Neuronal stem cell (in vitro differentiated cells): Measurements from ENCODE around the gene WWTR1.

Experiments
- DNase-seq: peaks from one replicate; pipeline ENCODE4 v3.0.0-alpha.2; 2013; ENCODE audit warnings: low spot score
- H2AFZ ChIP-seq: one replicate; pipeline ENCODE4 v1.6.1; 2013; ENCODE audit warnings: mild to moderate bottlenecking, low read length, inconsistent platforms
- H2AK5ac ChIP-seq: 2 replicates; pipeline ENCODE4 v1.6.1; 2013; ENCODE audit warnings: low read depth, mild to moderate bottlenecking, inconsistent platforms, low read length, moderate library complexity, mixed read lengths
- H2BK120ac ChIP-seq: 2 replicates; pipeline ENCODE4 v1.6.1; 2013; ENCODE audit warnings: low read depth, mild to moderate bottlenecking, inconsistent platforms, low read length, moderate library complexity, mixed read lengths
- H2BK12ac ChIP-seq: one replicate; pipeline ENCODE4 v1.6.1; 2013; ENCODE audit warnings: low read length, inconsistent platforms
- H2BK15ac ChIP-seq: 2 replicates; pipeline ENCODE4 v1.6.1; 2013; ENCODE audit warnings: mild to moderate bottlenecking, low read length, inconsistent platforms, mixed read lengths
- H2BK5ac ChIP-seq: one replicate; pipeline ENCODE4 v1.6.1; 2013; ENCODE audit warnings: inconsistent platforms, mild to moderate bottlenecking, low read length, moderate library complexity
- H3K14ac ChIP-seq: one replicate; pipeline ENCODE4 v1.6.1; 2013; ENCODE audit warnings: low read length, inconsistent platforms
- H3K18ac ChIP-seq: 2 replicates; pipeline ENCODE4 v1.6.1; 2013; ENCODE audit warnings: low read length, inconsistent platforms
- H3K23ac ChIP-seq: 2 replicates; pipeline ENCODE4 v1.6.1; 2013; ENCODE audit warnings: low read depth, mild to moderate bottlenecking, mixed read lengths, low read length, inconsistent platforms; ENCODE audit not compliant: poor library complexity
- H3K27ac ChIP-seq: replicated peaks from 3 replicates; pipeline ENCODE4 v1.5.1; 2013; ENCODE audit warnings: low read length, inconsistent platforms
- H3K27me3 ChIP-seq, 3 experiments: 2 replicates each; pipeline ENCODE4 v1.6.1; 2013; ENCODE audit warnings: low read length in 3 of 3, mild to moderate bottlenecking in 2 of 3, inconsistent platforms in 1 of 3, low read depth in 1 of 3, mixed read lengths in 1 of 3, moderate library complexity in 1 of 3; ENCODE audit not compliant: control insufficient read depth in 3 of 3, insufficient read depth in 3 of 3
- H3K36me3 ChIP-seq, 2 donors: replicated peaks in 1 of 2; 2 replicates each; pipeline ENCODE4 v1.6.1; 2013; ENCODE audit warnings: low read length in 2 of 2; ENCODE audit not compliant: control insufficient read depth in 2 of 2, insufficient read depth in 2 of 2
- H3K4ac ChIP-seq: 2 replicates; pipeline ENCODE4 v1.6.1; 2013; ENCODE audit warnings: inconsistent platforms, mild to moderate bottlenecking, low read length, moderate library complexity
- H3K4me1 ChIP-seq, 2 donors: 1 replicate in 1 of 2; 2 replicates in 1 of 2; pipeline ENCODE4 v1.6.1; 2013; ENCODE audit warnings: low read length in 2 of 2, low read depth in 1 of 2; ENCODE audit not compliant: control insufficient read depth in 2 of 2, insufficient read depth in 1 of 2
- H3K4me2 ChIP-seq: one replicate; pipeline ENCODE4 v1.6.1; 2013; ENCODE audit warnings: mild to moderate bottlenecking, low read length, inconsistent platforms; ENCODE audit not compliant: insufficient read depth, poor library complexity, severe bottlenecking
- H3K4me3 ChIP-seq, 2 donors: 2 replicates each; pipeline ENCODE4 v1.5.1; 2013; ENCODE audit warnings: low read length in 2 of 2, mild to moderate bottlenecking in 2 of 2, inconsistent platforms in 1 of 2, moderate library complexity in 1 of 2
- H3K79me1 ChIP-seq: one replicate; pipeline ENCODE4 v1.6.1; 2013; ENCODE audit warnings: low read depth, mild to moderate bottlenecking, inconsistent platforms, low read length, moderate library complexity
- H3K9ac ChIP-seq: one replicate; pipeline ENCODE4 v1.6.1; 2013; ENCODE audit warnings: mild to moderate bottlenecking, low read depth, low read length, inconsistent platforms; ENCODE audit not compliant: poor library complexity
- H3K9me3 ChIP-seq, 2 donors: replicated peaks in 1 of 2; 2 replicates each; pipeline versions ENCODE3 to v1.6.1; 2013; ENCODE audit warnings: low read length in 2 of 2, mild to moderate bottlenecking in 2 of 2, inconsistent platforms in 1 of 2, low read depth in 1 of 2, mixed read lengths in 1 of 2, moderate library complexity in 1 of 2; ENCODE audit not compliant: control insufficient read depth in 2 of 2, insufficient read depth in 1 of 2
- H4K8ac ChIP-seq: one replicate; pipeline ENCODE4 v1.6.1; 2013; ENCODE audit warnings: low read depth, mild to moderate bottlenecking, inconsistent platforms, low read length, moderate library complexity
- H4K91ac ChIP-seq: one replicate; pipeline ENCODE4 v1.6.1; 2013; ENCODE audit warnings: low read length, low read depth, mild to moderate bottlenecking, inconsistent platforms; ENCODE audit not compliant: poor library complexity
- WGBS, 2 donors: extraction: QIAGEN DNeasy Blood & Tissue Kit; methylation state at CpG; one replicate each; pipeline ENCODE4 v1.1.7; 2013; ENCODE audit warnings: missing lambda C conversion rate in 2 of 2, mixed read lengths in 1 of 2; ENCODE audit not compliant: insufficient read length in 2 of 2, insufficient replicate concordance in 1 of 2; ENCODE audit errors: extremely low coverage in 2 of 2; 5-methylcytosine and 5-hydroxymethylcytosine counted together

The WWTR1 gene

GRCh38 chr3:149496891-149497290 is 160.9 kb downstream of the WWTR1 start:
- Histone ChIP-seq H3K36me3 (no peaks in the 10 kb centered on the region), H3K79me1 (no peaks in the 10 kb centered on the region), H3K27ac (no peak overlapping the region), H4K91ac (no peak overlapping the region), H2BK12ac (no peak overlapping the region), H2AFZ (no peak overlapping the region), H2BK5ac (no peak overlapping the region), H3K4me3 (no peak overlapping the region), H4K8ac (no peak overlapping the region), H3K9ac (no peak overlapping the region), H3K18ac (no peak overlapping the region), H3K4ac (no peak overlapping the region), H3K14ac (no peak overlapping the region), H3K9me3 (no peaks in the 10 kb centered on the region), H3K23ac (no peak overlapping the region), H2AK5ac (no peak overlapping the region), H2BK15ac (no peak overlapping the region), H3K27me3 (peaks cover 0 to 12% (median 0%) of the 10 kb centered on the region in 3 experiments), H3K4me1 (no peaks in the 10 kb centered on the region), H3K4me2 (no peak overlapping the region), H2BK120ac (no peak overlapping the region)
- no CpG with 5 or more reads among the region's 4 CpGs for WGBS, 2 donors
- DNase-seq = no peak

- Histone ChIP-seq H3K36me3 (no peaks in the 10 kb centered on the region), H2AK5ac (no peak overlapping the region), H3K4me2 (no peak overlapping the region), H4K91ac (no peak overlapping the region), H3K27ac (no peak overlapping the region), H2AFZ (no peak overlapping the region), H4K8ac (no peak overlapping the region), H3K4me1 (no peaks in the 10 kb centered on the region), H2BK5ac (no peak overlapping the region), H3K4me3 (no peak overlapping the region), H3K14ac (no peak overlapping the region), H3K4ac (no peak overlapping the region), H2BK120ac (no peak overlapping the region), H2BK12ac (no peak overlapping the region), H3K9ac (no peak overlapping the region), H3K27me3 (peaks cover 0 to 16% (median 3%) of the 10 kb centered on the region in 3 experiments), H2BK15ac (no peak overlapping the region), H3K79me1 (no peaks in the 10 kb centered on the region), H3K23ac (peak overlapping the region; percentile 8), H3K9me3 (no peaks in the 10 kb centered on the region), H3K18ac (no peak overlapping the region)
- no peak for DNase-seq
- WGBS, 2 donors = no CpG with 5 or more reads among the region's 6 CpGs
Observed at GRCh38 chr3:149495581-149496125, 162.2 kb downstream of the WWTR1 start.

GRCh38 chr3:149494759-149495580 is 162.9 kb downstream of the WWTR1 start:
- Histone ChIP-seq H3K9ac (no peak overlapping the region), H3K4ac (no peak overlapping the region), H3K14ac (no peak overlapping the region), H2BK5ac (no peak overlapping the region), H3K27ac (no peak overlapping the region), H3K4me1 (no peaks in the 10 kb centered on the region), H3K23ac (no peak overlapping the region), H3K9me3 (no peaks in the 10 kb centered on the region), H3K27me3 (peaks cover 0 to 16% (median 3%) of the 10 kb centered on the region in 3 experiments), H2AFZ (no peak overlapping the region), H3K4me2 (no peak overlapping the region), H4K8ac (no peak overlapping the region), H3K4me3 (no peak overlapping the region), H3K36me3 (no peaks in the 10 kb centered on the region), H3K18ac (no peak overlapping the region), H2BK15ac (no peak overlapping the region), H3K79me1 (no peaks in the 10 kb centered on the region), H2BK12ac (no peak overlapping the region), H2BK120ac (no peak overlapping the region), H4K91ac (no peak overlapping the region), H2AK5ac (no peak overlapping the region)
- WGBS, 2 donors = no CpG with 5 or more reads among the region's 6 CpGs
- no peak for DNase-seq

- H3K27ac ChIP-seq = no peak overlapping the region
- H2AFZ ChIP-seq = peak overlapping the region; percentile 57
- WGBS, 2 donors = no CpG with 5 or more reads among the region's 11 CpGs
- no peaks in the 10 kb centered on the region for H3K79me1 ChIP-seq
- H3K4ac ChIP-seq = no peak overlapping the region
- peak; percentile 54 for DNase-seq
- no peak overlapping the region for H2BK120ac ChIP-seq
- no peak overlapping the region for H2BK5ac ChIP-seq
- no peak overlapping the region for H3K18ac ChIP-seq
- no peak overlapping the region for H3K4me2 ChIP-seq
- no peak overlapping the region for H3K14ac ChIP-seq
- H3K23ac ChIP-seq = no peak overlapping the region
- no peak overlapping the region for H2BK15ac ChIP-seq
- H2AK5ac ChIP-seq = no peak overlapping the region
- peaks cover 0 to 1% of the 10 kb centered on the region in 2 donors for H3K9me3 ChIP-seq
- H2BK12ac ChIP-seq = no peak overlapping the region
- H3K27me3 ChIP-seq = peaks cover 0 to 16% (median 3%) of the 10 kb centered on the region in 3 experiments
- no peak overlapping the region for H3K4me3 ChIP-seq
- no peak overlapping the region for H4K8ac ChIP-seq
- no peak overlapping the region for H4K91ac ChIP-seq
- no peaks in the 10 kb centered on the region for H3K4me1 ChIP-seq
- no peaks in the 10 kb centered on the region for H3K36me3 ChIP-seq
- no peak overlapping the region for H3K9ac ChIP-seq
Observed at GRCh38 chr3:149494022-149494758, 163.6 kb downstream of the WWTR1 start.
